NB4 (cell line): ENCODE data around the gene GJA3.

Experiments used
- DNase-seq: peaks from one replicate; pipeline ENCODE4 v3.0.0; 2010; ENCODE audit warnings: low read depth
- H3K4me3 ChIP-seq: one replicate; pipeline ENCODE4 v1.5.1; 2011; ENCODE audit warnings: mild to moderate bottlenecking, low read depth, low read length, moderate library complexity
- MAX ChIP-seq: IDR thresholded peaks from 2 replicates; pipeline ENCODE4 v1.6.1; 2011; ENCODE audit warnings: low read depth, low read length
- MYC ChIP-seq: IDR thresholded peaks from 2 replicates; pipeline ENCODE4 v1.6.1; 2011; ENCODE audit warnings: low read depth, low read length
- POLR2A ChIP-seq: IDR thresholded peaks from 2 replicates; pipeline ENCODE4 v1.6.1; 2011; ENCODE audit warnings: mild to moderate bottlenecking; ENCODE audit not compliant: insufficient read length; ENCODE audit errors: extremely low read depth
- TF ChIP-seq, protein P1 (sequence below): IDR thresholded peaks from one replicate; pipeline ENCODE4 v1.5.1; 2012; ENCODE audit warnings: low read depth, low read length

GJA3 gene

GRCh38 chr13:20130652-20131051 lies 30.2 kb downstream of the GJA3 start:
- TF ChIP-seq MAX, result no peak
- TF ChIP-seq, protein P1, sequence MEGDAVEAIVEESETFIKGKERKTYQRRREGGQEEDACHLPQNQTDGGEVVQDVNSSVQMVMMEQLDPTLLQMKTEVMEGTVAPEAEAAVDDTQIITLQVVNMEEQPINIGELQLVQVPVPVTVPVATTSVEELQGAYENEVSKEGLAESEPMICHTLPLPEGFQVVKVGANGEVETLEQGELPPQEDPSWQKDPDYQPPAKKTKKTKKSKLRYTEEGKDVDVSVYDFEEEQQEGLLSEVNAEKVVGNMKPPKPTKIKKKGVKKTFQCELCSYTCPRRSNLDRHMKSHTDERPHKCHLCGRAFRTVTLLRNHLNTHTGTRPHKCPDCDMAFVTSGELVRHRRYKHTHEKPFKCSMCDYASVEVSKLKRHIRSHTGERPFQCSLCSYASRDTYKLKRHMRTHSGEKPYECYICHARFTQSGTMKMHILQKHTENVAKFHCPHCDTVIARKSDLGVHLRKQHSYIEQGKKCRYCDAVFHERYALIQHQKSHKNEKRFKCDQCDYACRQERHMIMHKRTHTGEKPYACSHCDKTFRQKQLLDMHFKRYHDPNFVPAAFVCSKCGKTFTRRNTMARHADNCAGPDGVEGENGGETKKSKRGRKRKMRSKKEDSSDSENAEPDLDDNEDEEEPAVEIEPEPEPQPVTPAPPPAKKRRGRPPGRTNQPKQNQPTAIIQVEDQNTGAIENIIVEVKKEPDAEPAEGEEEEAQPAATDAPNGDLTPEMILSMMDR, result no peak
- no peak for TF ChIP-seq POLR2A
- TF ChIP-seq MYC, result no peak
- H3K4me3 ChIP-seq, result no peak overlapping the region
- DNase-seq, result no peak

DNA sequence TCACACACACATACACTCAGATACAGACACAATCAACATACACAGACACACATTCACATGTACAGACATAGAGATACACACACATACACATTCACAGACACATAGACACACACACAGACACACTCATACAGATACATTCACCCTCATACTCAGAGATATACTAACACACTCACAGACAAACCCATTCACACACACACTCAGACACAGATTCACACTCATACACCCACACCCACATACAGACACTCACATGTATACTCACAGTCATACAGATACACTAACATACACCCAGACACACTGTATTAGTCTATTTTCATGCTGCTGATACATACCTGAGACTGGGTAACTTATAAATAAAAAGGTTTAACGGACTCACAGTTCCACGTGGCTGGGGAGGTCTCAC lies 30.8 kb downstream of the GJA3 start:
- TF ChIP-seq, protein P1, result no peak
- no peak for TF ChIP-seq MAX
- no peak for TF ChIP-seq POLR2A
- no peak for TF ChIP-seq MYC
- no peak for DNase-seq
- H3K4me3 ChIP-seq, result no peak overlapping the region

GRCh38 chr13:20129076-20129475 lies 31.8 kb downstream of the GJA3 start:
- no peak overlapping the region for H3K4me3 ChIP-seq
- DNase-seq, result no peak
- TF ChIP-seq, protein P1, result no peak
- TF ChIP-seq MYC (no peak), POLR2A (no peak), MAX (no peak)

- peak; percentile 29 for DNase-seq
- H3K4me3 ChIP-seq, result peak overlapping the region; percentile 59
- TF ChIP-seq POLR2A, result no peak
- TF ChIP-seq MYC, result peak; percentile 21; the same call in 1 of the 2 replicates
- TF ChIP-seq, protein P1, result no peak
- TF ChIP-seq MAX, result 0 out of 2 replicates have a peak, but pooled peaks have one; percentile 18
These were observed 32.4 kb downstream of the GJA3 start for GRCh38 chr13:20128459-20128931.

- DNase-seq, result peak; percentile 87
- TF ChIP-seq, protein P1, result peak; percentile 50
- peak; percentile 72 for TF ChIP-seq POLR2A
- TF ChIP-seq MAX, result peak; percentile 47
- TF ChIP-seq MYC, result peak; percentile 37
- peak overlapping the region; percentile 59 for H3K4me3 ChIP-seq
These were observed 33.0 kb downstream of the GJA3 start for GRCh38 chr13:20127562-20128458.
